Stimulated activated naive CD4-positive, alpha-beta T cell (primary cell): ENCODE measurements around the gene TRAF2.

Experiments
- DNase-seq, 6 experiments: peaks; one replicate each; lab custom pipeline; 2025; lab: John Stamatoyannopoulos, UW

Gene TRAF2

DNA sequence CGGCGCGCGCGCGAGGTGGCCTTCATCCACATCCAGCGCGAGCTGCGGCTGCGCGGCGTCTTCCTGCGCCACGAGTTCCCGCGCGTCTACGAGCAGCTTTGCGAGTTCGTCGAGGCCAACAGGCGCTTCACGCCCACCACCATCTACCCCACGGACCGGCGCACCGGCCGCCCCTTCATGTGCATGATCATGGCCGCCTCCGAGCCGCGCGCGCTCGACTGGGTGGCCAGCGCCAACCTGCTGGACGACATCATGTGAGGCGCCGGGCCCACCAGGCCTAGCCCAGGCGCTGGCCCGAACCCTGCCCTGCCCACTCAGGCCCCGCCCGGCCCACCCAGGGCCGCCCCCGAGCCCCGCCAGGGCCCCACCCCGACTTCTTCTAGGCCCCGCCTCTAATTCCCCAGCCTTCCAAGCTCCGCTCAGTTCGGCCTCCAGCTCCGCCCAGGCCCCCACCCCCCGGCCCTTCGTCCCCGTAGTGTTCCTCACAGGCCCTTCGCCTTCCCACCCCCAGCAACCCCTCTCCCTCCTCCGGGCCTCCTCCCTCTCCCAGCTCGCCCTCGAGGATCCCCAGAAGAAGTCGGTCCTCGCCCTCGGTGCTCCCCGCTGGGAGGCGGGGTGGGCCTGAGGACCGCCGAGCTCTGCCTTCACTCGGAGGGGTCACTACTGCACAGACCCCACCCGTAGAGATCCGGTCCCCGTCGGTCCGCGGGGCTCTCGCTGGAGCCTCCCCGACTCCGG is 39.1 kb upstream of the TRAF2 start:
- peak in 2 of 6 experiments; percentile 14 to 58 for DNase-seq

DNA sequence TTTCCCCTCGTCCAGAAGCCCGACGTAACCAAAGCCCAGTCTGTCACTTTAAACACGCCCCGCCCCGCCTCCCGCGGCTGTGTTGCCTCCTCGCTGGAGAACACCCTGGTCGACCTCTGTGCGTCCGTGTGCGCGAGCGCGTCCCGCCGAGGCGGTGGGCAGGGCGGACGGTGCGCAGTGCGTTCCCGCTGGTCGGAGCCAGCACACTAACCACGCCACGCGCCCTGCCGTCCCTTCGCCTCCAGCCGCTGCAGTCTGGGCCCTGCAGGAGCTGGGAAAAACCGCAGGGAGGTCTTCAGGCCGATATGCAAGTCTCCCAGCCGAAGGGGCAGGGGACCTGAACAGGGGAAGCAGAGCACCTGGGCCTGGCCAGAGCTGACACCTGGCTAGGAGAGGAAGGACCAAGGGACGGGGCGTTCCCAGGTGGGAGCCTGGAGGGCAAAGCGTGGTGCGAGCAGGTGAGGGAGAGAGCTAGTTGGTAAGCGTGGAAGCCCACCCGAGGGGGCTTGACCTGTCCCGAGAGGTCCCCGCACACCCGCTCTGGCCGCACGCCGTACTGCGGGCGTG is 38.4 kb upstream of the TRAF2 start:
- peak; percentile 10 to 58 (median 36) for DNase-seq

DNA sequence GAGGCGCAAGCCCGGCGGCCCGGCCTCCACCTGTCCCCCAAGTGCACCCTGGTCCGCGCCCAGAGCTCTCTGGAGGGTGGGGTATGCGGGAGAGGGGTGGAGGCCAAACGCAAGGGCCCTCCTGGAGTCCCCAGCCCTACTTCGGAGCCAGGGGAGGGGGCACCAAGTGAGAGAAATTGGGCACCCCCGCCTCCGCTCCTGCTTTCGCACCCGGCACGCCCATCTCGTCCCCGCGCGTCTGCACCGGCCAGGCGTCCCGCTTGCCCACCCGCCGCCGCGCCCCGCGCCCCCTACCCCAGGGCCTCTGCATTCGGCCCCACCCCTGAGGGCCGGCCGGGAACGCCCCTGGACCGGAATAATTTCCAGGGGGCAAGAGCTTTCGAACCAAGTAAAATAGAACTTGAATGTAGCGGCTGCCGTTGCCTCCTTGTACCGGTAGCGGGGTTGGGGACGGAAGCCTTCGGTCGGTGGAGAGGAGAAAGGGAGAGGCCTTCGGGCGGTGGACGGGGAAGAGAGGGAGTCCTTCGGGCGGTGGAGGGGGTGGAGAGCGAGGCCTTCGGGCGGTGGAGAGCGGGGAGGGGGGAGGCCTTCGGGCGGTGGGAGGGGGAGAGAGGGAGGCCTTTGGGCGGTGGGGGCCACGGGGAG is 37.8 kb upstream of the TRAF2 start:
- DNase-seq, result peak in 4 of 6 experiments; percentile 35 to 50 (median 42)

DNA sequence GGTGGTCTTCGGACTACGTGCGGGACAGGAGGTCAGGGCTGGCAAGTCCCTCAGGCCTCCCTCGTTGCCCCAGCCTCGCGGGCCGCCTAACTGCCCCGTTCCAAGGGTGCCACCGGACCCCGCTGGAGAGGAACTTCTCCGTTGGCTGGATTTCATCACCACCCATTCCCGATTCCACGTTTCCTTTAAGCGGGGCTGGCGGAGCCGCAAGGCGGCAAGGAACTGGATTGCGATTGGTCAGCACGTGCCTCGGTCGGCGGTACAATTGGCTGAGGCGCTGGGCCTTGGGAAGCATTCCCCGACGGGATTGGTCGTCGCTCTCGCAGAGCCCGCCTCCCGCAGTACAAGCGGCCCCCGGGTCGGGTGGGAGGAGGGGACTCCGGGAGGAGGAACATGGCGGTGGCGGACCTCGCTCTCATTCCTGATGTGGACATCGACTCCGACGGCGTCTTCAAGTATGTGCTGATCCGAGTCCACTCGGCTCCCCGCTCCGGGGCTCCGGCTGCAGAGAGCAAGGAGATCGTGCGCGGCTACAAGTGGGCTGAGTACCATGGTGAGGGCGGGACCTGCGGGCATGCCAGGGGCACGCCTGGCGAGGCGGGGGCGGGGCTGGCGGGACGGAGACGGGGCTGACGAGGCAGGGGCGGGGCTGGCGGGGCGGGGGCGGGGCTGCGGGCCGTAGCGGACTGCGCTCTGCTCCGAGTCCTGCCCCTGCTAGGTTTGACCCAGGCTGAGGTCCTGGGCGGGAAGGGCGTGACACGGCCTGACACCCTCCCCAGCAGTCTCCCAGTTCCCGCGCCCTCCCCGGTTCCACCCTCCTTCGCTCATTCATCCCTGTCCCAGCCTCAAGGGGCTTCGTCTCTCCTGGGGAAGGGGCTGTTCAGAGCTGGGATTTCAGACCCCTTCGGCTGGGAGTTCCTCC is 37.0 kb upstream of the TRAF2 start, which contains the start of gene PHPT1:
TSS of gene PHPT1 (plus strand) at position 372 of the 922 bp plus-strand sequence. CDS start at position 394, 22 bp downstream.
- peak; percentile 91 to 100 (median 96) for DNase-seq

DNA sequence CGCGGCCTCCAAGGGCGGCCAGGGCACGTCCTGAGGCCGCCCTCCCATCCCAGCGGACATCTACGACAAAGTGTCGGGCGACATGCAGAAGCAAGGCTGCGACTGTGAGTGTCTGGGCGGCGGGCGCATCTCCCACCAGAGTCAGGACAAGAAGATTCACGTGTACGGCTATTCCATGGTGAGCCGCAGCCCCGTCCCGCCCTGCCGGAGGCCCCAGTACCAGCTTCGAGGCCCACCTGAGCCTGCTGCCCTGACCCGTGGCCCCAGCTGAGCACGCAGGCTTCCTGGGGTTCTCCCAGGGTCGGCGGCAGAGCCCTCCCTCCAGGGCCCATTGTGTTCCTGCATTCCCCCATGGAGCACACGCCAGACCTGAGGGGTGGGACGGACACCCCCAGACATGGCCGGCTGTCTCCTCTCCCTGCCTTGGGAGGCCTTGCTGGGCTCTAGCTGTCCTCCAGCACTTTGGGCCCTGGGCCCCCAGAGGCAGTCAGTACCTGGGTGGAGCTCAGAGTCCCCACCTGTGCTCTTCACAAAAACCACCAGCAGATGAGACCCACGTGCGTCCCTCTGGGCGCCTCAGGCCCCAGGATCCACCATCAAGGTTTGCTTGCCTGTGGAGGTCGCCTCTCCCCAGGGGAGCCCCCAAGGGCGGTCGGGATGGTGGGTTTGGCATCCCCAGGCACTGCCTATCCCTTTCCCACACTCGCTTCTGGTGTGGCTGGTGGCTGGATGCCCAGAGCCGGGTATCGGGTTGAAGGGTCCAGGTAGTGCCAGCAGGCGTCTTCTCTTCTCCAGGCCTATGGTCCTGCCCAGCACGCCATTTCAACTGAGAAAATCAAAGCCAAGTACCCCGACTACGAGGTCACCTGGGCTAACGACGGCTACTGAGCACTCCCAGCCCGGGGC is 36.1 kb upstream of the TRAF2 start:
- DNase-seq, result no peak

DNA sequence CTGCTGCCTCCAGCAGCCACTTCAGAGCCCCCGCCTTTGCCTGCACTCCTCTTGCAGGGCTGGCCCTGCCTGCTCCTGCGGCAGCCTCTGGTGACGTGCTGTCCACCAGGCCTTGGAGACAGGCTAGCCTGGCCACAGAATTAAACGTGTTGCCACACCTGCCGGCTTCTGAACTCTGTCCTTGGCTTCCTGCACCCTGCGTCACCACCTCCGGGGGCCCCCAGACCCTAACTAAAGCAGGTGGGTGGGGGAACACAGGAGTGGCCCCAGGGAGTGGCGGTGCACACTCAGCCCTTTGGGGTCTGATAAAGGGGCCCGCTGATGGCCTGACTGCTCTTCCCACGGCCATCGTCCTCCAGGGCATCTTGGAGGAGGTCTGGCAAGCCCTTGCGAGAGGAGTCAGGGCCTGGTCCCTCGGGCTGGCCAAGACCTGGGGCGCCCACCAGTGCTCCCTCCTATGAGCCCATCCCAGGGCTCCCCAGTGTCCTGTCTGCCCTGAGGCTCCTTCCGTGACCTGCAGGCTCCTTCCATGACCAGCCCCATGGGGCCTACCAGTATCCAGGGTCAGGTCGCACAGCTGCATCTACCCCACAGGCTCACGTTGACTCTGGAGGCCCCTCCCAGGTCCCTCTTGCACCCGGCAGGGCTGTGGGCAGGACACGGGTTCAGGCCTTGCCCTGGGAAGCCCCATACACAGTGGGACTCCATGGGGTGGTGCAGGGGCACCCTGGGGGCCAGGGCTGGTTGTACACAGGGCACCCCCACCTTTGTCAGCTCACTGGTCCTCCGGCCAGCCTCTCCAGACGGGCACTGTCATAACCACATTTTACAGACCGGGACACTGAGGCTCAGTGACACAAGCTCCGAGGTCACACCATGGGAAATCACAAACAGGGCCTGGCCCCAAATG is 35.2 kb upstream of the TRAF2 start:
- DNase-seq, result no peak

DNA sequence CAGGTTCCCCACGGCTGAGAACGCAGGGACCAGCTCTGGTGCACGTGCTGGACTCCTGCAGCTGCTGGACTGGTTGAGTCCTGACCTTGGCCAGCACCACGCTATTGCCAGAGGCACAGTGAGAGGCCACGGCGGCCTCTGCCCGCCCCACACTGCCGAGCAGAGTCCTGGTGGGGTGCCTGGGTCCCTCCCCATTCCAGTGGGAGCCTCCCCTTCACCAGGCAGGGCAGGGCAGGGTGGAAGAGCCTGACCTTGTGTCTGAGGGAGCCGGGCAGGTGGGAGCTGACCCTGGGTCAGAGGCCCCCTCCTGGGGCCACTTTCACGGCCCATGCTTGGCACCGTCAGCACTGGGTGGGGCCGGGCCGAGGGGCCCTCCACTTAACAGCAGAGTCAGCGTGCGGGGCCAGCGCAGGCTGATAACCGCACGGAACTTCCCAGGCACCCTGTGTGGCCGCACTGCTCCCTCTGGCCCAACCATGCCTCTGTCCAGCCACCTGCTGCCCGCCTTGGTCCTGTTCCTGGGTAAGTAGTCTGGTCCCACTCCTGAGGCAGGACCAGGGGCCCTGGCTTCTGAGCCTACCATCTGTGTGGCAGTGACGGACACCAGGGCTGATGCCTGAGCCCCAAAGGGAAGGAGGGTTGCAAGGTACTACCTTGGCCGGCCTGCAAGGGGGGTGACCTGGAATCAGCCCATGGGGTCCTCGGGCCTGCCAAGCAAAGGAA is 34.2 kb upstream of the TRAF2 start, which contains the start of gene MAMDC4:
TSS of gene MAMDC4 (plus strand) at position 406 of the 723 bp plus-strand sequence. CDS start at position 477, 71 bp downstream.
- DNase-seq, result no peak

DNA sequence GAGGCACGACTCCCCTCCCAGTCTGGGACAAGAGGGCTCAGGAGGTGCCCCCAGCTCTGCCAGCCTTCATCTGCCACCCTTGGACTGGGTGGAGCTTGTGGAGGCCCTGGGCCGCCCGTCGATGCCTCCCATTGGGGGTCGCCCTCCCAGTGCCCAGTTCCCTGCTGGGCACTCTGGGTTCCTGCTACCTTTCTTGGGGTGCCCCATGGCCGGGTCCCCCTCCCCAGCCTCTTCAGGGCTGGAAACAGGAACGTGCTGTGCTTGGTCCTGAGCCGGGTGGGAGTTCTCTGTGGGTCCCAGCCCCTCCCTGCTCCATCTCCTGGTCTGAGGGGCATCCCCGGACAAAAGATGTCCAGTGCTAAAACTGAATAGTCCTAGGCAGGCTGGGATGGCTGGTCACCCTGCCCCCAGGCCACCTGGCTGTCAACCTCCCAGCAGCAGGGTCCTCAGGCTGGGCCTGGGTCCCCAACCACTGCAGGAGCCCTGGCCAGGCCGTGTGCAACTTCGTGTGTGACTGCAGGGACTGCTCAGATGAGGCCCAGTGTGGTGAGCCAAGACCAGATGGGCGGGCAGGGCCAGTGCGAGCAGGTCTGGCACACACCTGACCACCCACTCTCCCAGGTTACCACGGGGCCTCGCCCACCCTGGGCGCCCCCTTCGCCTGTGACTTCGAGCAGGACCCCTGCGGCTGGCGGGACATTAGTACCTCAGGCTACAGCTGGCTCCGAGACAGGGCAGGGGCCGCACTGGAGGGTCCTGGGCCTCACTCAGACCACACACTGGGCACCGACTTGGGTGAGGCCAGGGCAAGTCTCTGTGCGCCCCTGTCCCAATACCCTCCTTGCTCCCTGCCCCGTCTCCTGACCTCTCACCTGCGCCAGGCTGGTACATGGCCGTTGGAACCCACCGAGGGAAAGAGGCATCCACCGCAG is 33.4 kb upstream of the TRAF2 start:
- no peak for DNase-seq

DNA sequence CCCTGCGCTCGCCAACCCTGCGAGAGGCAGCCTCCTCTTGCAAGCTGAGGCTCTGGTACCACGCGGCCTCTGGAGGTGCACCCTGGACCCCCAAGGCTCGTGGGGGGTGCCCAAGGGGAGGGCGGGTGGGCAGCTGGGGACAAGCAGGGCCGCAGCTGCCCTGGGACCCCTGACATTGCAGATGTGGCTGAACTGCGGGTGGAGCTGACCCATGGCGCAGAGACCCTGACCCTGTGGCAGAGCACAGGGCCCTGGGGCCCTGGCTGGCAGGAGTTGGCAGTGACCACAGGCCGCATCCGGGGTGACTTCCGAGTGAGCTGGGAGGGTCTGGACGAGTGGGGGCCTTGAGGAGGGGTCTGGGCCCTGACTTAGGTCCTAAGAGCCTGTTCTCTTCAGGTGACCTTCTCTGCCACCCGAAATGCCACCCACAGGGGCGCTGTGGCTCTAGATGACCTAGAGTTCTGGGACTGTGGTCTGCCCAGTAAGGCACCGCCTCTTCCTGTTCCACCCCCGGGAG is 32.7 kb upstream of the TRAF2 start:
- DNase-seq, result no peak

DNA sequence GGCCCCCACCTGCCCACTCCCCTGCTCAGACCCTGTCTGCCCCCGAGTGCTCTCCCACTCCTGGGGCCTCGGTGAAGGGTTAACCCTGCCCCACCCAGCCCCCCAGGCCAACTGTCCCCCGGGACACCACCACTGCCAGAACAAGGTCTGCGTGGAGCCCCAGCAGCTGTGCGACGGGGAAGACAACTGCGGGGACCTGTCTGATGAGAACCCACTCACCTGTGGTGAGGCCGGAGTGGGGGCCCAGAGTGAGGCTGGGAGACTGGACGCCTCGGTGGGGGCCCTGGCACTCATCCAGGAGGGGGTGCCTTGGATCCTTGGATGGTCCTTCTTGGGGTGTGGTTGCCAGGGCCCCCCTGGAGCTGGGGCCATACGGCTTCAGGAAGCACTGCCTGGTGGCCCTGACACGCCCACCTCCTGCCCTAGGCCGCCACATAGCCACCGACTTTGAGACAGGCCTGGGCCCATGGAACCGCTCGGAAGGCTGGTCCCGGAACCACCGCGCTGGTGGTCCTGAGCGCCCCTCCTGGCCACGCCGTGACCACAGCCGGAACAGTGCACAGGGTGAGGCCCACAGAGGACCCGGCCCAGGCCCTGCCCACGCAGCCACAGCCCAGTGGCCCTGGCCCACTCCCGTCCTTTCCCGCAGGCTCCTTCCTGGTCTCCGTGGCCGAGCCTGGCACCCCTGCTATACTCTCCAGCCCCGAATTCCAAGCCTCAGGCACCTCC is 32.0 kb upstream of the TRAF2 start:
- no peak for DNase-seq

DNA sequence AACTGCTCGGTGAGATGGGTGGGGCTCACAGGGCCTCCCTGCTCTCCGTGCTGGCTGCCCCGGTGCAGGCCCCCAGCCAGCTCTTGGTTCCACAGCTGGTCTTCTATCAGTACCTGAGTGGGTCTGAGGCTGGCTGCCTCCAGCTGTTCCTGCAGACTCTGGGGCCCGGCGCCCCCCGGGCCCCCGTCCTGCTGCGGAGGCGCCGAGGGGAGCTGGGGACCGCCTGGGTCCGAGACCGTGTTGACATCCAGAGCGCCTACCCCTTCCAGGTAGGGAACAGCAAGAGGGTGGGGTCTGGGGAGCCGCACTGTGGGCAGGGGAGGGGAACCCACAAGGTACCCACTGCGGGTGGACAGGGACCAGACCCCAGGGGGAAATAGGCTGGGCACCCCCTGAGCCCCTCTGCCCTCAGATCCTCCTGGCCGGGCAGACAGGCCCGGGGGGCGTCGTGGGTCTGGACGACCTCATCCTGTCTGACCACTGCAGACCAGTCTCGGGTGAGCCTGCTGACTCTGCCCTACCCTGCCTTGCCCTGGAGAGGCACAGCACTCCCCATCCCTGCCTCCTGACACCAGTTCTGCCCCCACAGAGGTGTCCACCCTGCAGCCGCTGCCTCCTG is 31.4 kb upstream of the TRAF2 start:
- no peak for DNase-seq

DNA sequence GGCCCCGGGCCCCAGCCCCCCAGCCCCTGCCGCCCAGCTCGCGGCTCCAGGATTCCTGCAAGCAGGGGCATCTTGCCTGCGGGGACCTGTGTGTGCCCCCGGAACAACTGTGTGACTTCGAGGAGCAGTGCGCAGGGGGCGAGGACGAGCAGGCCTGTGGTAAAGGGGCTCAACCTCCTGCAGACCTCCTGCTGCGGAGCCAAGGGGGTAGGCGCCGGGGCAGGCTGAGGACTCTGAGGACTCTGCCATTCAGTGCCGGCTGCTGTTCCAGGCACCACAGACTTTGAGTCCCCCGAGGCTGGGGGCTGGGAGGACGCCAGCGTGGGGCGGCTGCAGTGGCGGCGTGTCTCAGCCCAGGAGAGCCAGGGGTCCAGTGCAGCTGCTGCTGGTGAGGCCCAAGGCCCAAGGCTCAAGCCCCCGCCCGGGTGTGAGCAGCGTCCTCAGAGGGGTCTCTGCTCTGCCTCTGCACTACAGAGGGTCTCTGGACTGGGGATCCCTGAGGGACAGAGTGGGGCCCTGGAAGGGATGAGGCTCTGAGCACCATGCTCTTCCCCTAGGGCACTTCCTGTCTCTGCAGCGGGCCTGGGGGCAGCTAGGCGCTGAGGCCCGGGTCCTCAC is 30.7 kb upstream of the TRAF2 start:
- DNase-seq, result no peak

DNA sequence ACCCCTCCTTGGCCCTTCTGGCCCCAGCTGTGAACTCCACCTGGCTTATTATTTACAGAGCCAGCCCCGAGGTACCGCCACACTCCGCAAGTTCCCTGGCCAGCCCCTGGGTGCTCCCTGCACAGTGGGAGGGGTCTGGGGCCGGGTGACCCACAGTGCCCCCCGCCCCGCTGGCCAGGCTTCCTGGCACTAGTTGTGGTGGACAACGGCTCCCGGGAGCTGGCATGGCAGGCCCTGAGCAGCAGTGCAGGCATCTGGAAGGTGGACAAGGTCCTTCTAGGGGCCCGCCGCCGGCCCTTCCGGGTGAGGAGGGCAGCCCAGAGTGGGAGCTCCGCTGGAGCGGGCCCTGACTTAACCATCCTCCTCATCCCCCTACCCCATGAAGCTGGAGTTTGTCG is 30.2 kb upstream of the TRAF2 start:
- no peak for DNase-seq

DNA sequence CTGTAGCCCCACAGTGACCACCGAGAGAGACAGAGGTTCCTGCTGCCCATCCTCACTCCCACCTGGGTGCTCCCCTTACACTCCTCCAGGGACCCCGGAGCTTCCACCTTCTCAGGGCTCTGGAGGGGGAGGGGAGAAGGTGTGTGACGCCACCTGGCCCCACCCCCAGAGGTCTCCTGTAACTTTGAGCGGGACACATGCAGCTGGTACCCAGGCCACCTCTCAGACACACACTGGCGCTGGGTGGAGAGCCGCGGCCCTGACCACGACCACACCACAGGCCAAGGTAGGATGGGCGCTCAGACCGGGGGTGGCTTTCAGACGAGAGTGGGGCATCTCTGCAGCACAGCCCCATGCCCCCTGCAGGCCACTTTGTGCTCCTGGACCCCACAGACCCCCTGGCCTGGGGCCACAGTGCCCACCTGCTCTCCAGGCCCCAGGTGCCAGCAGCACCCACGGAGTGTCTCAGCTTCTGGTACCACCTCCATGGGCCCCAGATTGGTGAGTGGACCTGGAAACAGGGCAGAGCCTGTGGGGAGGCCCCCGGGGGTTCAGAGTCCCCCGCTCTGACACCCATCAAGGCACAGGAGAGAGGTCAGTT is 29.7 kb upstream of the TRAF2 start:
- no peak for DNase-seq

DNA sequence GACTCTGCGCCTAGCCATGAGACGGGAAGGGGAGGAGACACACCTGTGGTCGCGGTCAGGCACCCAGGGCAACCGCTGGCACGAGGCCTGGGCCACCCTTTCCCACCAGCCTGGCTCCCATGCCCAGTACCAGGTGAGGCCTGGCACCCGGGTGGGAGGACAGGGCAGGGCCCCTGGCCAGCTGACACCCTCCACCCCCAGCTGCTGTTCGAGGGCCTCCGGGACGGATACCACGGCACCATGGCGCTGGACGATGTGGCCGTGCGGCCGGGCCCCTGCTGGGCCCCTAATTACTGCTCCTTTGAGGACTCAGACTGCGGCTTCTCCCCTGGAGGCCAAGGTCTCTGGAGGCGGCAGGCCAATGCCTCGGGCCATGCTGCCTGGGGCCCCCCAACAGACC is 29.1 kb upstream of the TRAF2 start:
- no peak for DNase-seq
